ENCODE results near the gene RELCH.

RELCH gene

DNA sequence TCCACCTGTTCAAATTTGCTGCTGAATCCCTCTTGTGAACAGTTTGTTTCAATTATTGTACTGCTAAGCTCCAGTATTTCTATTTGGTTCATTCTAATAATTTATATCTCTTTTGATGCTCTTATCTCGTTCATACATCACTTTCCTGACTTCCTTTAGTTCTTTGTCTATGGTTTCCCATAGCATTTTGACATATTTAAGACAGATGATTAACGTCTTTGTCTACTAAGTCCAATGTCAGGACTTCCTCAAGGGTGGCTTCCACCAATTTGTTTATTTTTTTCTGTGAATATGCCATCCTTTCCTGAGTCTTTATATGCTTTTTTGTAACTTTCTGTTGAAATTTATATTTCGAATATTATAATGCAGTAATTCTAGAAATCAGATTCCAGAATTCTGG, 9.8 kb upstream of the RELCH start:
- no peak overlapping the region for H3K4me3 ChIP-seq (ENCODE audit: low read depth, low read length)
- no peak for TF ChIP-seq CTCF (IDR thresholded peaks at IDR 0.05; ENCODE audit: low read depth, low read length)

GRCh38 chr18:62179213-62179612, 7.8 kb upstream of the RELCH start:
- TF ChIP-seq CTCF (IDR thresholded peaks at IDR 0.05; ENCODE audit: low read depth, low read length), result no peak
- H3K4me3 ChIP-seq (ENCODE audit: low read depth, low read length), result no peak overlapping the region

DNA sequence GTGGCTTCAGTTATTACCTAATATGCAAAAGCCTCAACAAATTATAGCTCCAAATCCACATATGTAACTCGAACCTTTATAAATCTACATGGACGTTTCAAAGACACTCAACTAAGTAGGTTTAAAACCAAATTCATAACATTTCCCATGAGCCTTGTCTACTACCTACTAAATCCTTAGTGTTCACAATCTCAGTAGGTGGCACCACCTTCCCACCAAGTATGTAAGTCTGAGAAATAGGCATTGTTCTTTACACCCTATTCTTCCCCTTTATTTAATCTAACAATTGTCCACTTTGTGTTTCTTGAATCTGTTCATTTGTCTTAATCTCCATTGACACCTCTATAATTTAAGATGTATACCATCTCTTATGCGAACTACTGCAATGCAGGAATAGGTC, 4.8 kb upstream of the RELCH start:
- H3K4me3 ChIP-seq (ENCODE audit: low read depth, low read length), result no peak overlapping the region
- TF ChIP-seq CTCF (IDR thresholded peaks at IDR 0.05; ENCODE audit: low read depth, low read length), result no peak

DNA sequence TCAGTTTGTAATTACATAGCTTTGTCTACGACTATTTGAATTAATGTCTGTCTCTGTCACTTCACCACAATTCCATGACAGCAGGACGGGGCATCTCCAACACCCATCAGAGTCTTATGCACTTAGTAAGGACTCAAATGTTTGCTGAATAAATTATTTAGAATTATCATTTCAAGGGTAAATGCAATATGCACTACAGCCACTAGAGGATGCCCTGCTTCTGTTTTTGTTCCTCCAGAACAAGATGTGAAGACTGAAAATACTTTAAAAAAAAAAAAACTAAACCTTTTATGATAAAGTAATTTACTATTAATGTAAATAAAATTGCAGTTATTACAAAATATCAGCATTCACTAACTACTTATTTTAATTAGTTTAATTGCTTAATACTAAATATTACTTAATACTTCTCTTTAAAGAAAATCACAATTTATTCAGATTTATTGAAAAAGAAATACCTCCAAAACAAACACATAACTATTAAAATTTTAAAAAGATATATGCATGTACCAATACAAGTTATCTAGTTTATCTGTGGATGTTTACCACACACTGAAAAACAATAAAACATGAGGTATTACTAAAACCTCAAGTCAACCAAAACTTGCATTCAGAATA, 3.4 kb upstream of the RELCH start:
- no peak overlapping the region for H3K4me3 ChIP-seq (ENCODE audit: low read depth, low read length)
- TF ChIP-seq CTCF (IDR thresholded peaks at IDR 0.05; ENCODE audit: low read depth, low read length), result peak; percentile 94

DNA sequence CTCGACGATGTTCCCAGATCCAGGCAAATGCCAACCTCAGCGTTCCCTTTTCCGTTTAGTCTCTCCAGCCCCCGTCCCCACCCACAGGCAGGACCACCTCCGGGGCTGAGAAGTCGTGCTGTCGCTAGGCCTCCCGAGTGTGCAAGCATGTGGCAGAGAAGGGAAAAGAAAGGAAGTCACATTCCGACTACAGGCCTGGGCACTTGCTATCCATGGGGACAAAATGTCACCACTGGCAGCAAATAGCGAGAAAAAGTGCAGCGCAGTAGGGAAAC, 619 bp upstream of the RELCH start:
- H3K4me3 ChIP-seq (ENCODE audit: low read depth, low read length), result peak overlapping the region; percentile 83
- TF ChIP-seq CTCF (IDR thresholded peaks at IDR 0.05; ENCODE audit: low read depth, low read length), result no peak

DNA sequence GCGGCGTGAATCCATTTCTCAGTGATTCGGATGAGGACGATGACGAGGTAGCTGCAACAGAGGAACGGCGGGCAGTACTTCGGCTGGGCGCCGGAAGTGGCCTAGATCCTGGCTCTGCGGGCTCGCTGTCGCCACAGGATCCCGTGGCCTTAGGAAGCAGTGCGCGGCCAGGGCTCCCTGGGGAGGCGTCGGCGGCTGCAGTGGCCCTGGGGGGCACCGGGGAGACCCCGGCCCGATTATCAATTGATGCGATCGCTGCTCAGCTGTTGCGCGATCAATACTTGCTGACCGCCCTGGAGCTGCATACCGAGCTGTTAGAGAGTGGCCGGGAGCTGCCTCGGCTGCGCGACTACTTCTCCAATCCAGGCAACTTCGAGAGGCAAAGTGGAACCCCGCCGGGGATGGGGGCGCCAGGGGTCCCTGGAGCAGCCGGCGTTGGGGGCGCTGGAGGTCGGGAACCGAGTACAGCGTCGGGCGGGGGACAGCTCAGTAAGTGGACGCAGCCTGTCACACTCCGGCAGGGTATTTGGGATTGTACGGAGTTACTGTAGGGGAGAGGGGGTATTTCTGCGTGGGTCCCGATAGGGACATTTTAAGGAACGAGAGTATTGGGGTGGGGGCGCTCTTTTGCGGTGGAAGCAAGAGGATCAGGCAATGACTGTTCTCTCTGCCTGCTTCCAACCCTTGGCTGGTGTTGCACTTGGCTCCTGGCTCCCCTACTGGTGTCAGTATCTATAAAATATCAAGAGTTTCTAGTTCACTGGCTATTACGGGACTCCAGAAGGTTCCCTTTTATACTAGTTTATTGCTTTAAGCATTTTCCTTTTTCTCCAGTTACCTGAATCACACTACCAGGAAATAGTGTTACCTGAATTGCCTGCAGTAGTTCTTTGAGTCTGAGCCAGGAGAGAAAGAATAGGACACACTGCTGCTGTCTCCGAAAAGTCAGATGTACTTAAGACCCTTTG, 772 bp downstream of the RELCH start:
- TF ChIP-seq CTCF (IDR thresholded peaks at IDR 0.05; ENCODE audit: low read depth, low read length), result no peak
- H3K4me3 ChIP-seq (ENCODE audit: low read depth, low read length), result peak overlapping the region; percentile 83

DNA sequence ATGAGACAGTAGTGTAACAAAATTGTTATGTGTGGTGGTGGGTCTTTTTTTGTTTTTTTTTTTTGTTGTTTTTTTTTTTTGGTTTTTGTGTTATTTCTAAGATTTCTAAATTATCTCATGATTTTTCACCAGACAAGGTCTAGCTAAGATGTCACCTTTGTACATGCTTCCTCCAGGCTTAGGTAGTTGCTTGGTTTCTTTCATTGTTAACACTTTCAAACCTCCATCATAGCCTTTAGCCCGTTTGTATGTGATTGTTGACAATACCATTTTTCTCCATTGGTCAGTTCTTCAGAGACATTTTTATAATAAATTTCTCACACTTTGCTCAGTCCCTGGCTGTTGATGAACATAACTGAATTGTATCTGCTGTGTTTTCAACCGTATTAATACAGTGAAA, 2.2 kb downstream of the RELCH start:
- no peak for TF ChIP-seq CTCF (IDR thresholded peaks at IDR 0.05; ENCODE audit: low read depth, low read length)
- H3K4me3 ChIP-seq (ENCODE audit: low read depth, low read length), result peak overlapping the region; percentile 83

Measured in WI38 (cell line).